GM21825 (cell line): ENCODE results near the gene KIF1A.

Experiments used
- ATAC-seq: cut with Tn5 transposase; IDR thresholded peaks from one replicate; pipeline ENCODE4 v1.9.1; 2021; ENCODE audit warnings: mild to moderate bottlenecking, moderate library complexity; ENCODE audit not compliant: unreplicated experiment

The KIF1A gene

DNA sequence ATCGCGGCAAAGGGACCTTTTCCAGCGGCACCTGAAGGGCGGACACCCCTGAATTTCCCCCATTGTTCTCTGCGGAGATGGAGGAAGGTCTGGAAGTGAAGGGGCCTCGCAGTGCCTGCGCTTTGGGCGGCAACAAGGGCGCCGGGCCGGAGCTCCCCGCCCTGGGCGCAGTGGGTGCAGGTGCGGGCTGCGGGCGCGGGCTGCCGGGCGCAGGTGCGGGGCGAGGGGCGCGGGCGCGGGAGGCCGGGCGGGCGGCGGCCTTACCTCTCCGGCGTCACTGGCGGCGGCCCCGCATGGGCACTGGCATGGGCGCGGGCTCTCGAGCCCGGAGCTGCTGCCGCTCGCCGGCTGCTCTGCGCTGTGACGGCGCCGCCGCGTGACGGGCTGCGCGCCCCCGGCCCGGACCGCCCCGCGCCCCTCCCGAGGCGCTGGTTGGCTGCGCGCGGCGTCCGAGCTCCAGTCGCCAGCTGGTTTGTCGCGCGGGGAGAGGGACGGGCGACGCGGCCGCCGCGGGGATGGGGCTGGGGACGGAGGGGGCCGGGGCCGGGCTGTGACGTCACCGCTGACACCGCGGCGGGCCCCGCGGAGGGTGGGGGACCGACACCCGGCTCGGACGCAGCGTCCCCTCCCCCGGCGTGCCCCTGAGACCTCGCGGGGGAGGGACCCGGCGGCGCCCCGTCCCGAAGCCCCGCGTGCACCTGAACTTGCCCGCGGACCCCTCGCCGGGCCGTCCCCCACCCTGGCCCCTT lies at the start of gene KIF1A:
Gene KIF1A (minus strand): TSS at position 362 of the 749 bp plus-strand sequence. CDS start 22,467 bp downstream, outside the sequence.
- no peak for ATAC-seq

DNA sequence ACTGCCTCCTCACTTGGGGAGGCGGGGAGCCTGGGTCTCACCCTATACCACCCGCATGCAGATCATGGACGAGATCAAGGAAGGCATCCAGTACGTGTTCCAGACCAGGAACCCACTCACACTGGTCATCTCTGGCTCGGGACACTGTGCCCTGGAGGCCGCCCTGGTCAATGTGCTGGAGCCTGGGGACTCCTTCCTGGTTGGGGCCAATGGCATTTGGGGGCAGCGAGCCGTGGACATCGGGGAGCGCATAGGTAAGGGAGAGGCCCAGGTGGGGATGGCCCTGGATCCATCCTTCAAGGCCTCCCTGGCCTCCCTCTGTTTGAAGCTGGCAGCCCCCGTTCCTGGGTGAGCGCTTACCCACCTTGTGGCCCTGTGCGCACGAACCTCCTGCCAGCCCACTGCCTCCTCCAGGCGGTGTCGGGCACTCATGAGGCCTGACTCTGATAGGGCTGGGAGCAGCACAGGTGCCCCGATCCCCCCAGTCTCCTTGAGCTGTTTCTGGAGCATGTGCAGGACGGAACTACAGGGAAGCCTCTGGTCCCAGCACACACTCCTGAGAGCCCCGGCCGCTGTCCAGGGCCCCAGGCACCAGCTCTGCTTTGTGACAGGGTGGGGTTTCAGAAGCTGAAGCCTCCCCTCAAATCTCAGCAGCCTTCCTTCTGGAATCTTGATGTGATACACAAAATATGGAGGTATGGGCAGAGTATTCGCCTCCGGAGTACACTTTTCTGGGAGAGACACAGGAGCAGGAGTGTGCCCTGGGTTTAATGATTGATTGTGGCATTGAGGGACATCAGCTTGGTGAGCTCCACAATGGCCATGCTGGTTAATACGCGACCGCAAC lies 49.3 kb upstream of the KIF1A start:
- ATAC-seq: no peak

DNA sequence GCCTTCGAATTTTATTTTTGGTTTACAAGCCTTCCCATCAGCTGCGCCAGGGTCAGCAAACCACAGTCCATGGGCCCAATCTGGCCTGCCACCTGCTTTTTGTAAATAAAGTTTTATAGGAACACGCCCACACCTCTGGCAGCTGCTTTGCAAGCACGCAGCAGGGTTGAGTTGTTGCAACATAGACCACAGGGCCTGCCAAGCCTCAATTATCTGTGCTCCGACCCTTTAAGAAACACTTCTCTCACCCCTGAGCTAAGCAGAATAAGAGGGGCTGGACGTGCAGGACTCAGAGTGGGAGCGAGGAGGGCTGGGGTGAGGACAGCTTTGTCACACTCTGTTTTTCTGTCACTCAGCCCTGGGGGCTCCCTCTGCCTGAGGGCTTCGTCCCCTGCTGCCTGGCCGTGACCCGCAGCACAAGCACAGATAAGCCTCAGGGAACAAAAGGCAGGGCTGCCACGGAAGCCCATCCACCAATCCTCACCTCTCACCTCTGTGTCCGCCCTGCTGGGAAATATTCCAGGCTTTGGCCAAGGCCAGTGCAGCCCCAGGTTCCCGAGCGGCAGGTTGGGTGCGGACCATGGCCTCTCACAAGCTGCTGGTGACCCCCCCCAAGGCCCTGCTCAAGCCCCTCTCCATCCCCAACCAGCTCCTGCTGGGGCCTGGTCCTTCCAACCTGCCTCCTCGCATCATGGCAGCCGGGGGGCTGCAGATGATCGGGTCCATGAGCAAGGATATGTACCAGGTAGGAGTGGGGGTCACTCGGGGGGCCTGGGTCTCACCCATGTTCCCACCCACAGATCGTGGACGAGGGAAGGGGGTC lies 48.5 kb upstream of the KIF1A start, which contains the start of gene AGXT:
Gene AGXT (plus strand): TSS at position 539 of the 823 bp plus-strand sequence. CDS start 42 bp downstream, at position 581.
- no peak for ATAC-seq

GRCh38 chr2:240865391-240865790 lies 45.4 kb upstream of the KIF1A start:
- ATAC-seq: no peak

DNA sequence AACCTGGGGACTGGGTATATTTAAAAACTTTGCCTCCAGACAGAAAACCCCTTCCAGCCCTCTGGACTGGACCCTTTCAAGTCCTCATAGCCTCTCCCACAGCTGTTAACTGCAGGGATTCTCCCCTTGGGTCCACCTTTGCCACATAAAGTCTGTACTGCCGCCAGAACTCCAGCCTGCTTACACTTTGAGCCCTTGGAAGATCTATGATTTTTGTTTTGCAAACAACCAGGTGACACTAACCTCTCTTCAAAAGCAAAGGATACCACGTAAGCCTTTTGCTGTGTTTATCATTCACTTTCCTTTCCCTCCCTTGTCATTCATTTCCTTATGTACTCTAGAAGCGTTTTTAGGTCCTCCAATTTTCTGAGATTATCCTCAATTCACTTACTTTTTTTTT lies 44.5 kb upstream of the KIF1A start:
- ATAC-seq: no peak

GRCh38 chr2:240861547-240861946 lies 41.5 kb upstream of the KIF1A start:
- no peak for ATAC-seq

- no peak for ATAC-seq
These were observed 38.9 kb upstream of the KIF1A start for GRCh38 chr2:240858871-240859270.

- ATAC-seq: no peak
These were observed 38.3 kb upstream of the KIF1A start for GRCh38 chr2:240858321-240858720.

- ATAC-seq: no peak
These were observed 37.3 kb upstream of the KIF1A start for GRCh38 chr2:240857039-240858008.

- ATAC-seq: no peak
These were observed 36.3 kb upstream of the KIF1A start for GRCh38 chr2:240856151-240856980.

DNA sequence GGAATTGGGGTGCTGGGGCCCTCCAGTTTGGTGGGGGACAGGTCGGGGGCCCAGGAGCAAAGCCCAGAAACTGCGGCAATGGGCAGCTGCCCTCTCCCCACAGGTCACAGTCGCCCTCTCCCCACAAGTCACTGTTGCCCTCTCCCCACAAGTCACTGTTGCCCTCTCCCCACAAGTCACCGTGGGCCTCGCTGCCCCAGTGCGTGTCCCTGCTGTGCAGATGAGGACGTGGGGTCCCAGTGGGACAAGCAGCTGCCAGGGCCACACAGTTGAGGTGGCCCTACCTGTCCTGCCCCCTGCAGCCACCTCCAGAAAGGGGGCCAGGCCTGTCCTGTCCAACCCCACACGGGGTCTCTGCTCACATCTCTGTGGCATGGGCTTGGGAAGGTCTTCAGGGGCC lies 35.7 kb upstream of the KIF1A start:
- ATAC-seq: no peak

DNA sequence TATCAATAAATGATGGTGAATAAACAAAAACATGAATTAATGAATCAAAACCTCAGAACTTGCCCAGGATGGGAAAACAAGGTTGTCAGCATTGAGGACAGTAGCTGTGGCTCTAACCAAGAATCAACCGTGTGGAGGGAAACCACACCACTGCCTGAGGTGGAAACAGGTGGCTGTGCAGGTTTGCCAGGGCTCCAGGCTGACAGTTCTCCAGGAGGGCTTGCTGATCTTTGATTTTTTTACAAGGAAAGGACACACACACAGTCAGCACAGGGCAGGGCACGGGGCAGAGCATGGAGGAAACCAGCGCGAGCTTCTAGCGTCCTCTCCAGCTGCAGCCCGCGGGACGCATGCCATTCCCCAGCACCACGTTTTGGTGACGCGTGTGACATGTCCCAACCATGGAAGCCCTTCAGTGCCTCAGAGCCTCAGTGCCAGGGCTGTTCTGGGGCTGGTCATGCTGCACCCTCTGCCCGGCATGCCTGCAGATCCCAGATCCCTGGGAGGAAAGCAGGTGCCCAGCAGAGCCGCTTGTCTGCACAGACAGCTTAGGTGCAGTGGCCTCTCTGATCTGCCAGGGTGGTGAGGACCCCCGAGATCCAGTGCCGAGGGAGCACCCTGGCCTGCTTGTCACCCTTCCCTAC lies 32.8 kb upstream of the KIF1A start:
- no peak for ATAC-seq

GRCh38 chr2:240851078-240851991 lies 31.3 kb upstream of the KIF1A start:
- no peak for ATAC-seq

DNA sequence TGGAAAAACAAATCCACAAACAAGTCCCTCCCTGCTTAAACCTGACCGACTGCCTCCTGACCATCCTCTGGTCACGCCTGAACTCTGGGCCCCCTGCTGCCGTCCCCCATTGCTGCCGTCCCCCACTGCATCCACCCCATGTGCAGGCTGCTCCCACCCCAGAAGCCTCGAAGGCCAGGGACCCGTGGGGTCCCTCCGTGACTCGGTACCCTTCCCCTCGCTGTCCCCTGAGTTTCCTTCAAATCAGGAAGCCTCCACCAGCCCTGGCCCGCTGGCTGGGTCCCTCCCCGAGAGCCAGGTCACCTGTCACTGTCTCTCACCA lies 30.7 kb upstream of the KIF1A start:
- no peak for ATAC-seq

DNA sequence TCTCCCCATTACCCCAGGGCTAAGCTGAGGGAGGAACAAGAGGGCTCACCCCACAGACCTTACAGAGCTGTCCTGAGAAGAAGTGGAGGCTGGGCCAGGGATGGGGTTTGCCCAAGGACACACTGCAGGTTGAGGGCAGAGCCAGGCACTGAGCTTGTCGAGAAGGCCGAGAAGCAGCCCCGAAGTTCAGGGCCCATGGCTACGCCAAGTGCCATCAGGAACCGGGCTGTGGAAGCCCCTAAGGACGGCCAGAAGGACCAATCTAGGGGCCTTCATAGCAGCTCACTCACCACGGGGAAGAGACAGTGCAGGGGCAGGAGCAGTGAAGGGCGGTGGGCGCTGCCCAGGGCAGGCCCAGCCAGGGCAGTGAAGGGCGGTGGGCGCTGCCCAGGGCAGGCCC lies 30.0 kb upstream of the KIF1A start:
- ATAC-seq: no peak

DNA sequence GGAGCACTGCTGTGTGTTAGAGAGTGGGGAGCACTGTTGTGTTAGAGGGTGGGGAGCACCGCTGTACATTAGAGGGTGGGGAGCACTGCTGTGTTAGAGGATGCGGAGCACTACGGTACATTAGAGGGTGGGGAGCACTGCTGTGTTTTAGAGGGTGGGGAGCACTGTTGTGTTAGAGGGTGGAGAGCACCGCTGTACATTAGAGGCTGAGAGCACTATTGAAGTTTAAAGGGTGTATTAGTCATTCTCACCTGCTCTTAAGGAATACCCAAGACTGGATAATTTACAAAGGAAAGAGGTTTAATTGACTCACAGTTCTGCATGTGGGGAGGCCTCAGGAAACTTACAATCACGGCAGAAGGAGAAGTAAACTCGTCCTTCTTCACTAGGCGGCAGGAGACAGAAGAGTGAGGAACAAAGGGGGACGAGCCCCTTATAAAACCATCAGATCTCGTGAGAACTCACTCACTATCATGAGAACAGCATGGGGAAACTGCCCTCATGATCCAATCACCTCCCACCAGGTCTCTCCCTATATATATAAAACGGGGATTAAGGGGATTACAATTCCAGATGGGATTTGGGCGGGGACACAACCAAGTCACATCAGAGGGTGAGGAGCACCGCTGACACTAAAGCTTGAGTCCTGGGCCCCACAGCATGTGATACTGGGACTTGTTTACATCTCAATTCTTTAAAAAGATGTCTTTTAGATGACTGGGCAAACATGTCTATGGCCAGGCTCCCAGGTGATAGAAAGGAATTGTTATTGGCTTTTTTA lies 29.1 kb upstream of the KIF1A start:
- ATAC-seq: no peak

- no peak for ATAC-seq
These were observed 27.8 kb upstream of the KIF1A start for GRCh38 chr2:240847817-240848216.
